NCI-H2171 (cell line): ENCODE results near the gene KRT32.
"Not testable (repeated sequence)": the region's sequence is repeated elsewhere in the genome, so short reads cannot be mapped to it uniquely, and the experiment has no call there.

Experiments used
- DNase-seq: peaks from one replicate; lab custom pipeline; 2025; lab: John Stamatoyannopoulos, UW

KRT32 gene

DNA sequence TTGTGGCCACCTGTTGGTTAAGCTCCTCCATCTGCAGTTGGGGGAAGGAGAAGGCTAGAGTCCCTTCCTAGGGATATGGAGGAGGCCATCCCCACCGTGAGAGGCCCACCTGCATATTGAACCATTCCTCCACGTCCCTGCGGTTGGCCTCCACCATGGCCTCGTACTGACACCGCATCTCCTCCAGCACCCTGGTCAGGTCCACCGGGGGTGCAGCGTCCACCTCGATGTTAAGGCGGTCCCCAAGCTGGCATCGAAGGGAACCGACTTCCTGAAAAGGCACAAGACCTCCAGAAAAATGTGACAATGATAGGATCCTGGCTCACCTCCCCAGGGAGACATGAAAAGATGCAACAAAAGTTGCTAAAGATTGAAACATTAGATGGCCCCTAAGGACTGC lies 3.0 kb downstream of the KRT32 start:
- DNase-seq = no peak

DNA sequence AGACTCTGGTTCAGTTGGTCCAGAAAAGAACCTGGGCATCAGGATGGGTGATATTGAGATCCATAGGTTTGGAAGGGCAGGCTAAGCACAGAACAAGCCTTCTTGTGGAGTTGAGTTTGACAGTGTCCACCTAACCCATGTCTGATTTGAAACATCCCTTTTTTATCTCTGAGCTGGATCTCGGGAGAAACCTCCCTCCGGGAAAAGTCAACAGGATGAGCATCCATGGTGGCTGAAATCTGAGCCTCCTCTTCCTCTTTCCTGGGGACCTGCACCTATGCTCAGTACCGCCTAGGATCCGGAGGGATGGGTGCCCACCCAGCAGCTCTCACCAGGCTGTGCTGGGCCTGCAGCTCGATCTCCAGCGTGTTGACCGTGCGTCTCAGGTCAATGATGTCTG lies 3.4 kb downstream of the KRT32 start:
- DNase-seq = no peak

DNA sequence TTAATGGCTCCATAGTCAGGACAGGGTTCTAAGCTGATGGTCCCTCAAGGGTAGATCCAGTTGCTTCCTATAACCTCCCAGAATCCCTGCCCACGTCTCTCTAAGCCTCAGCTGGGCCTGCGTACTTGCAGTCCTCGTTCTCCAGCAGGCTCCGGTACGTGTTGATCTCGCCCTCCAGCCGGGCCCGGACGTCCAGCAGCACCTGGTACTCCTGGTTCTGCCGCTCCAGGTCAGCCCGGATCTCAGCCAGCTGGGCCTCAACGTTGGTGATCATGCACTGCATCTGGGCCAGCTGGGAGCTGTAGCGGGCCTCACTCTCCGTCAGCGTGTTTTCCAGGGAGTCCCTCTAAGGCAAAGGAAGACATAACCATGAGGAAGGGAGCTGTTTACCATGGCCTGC lies 4.5 kb downstream of the KRT32 start:
- no peak for DNase-seq

DNA sequence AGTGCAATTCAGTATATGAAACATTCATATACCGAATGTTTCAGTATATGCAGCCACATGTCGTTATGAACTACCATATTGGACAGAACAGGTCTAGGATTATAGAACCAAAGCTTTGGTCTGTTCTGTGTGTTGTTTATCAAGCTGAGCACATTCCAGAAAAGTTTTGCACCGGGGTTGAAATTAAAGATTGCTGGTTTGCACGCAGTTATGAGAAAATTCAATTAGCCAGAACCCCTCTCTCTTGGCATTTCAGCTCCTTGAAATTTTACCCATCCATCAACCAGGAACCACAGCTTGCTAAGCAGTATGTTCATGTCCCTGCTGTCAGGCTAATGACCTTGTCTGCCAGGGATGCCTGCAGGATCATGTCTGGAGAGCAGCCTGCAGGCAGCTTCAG lies 9.5 kb downstream of the KRT32 start:
- no peak for DNase-seq

DNA sequence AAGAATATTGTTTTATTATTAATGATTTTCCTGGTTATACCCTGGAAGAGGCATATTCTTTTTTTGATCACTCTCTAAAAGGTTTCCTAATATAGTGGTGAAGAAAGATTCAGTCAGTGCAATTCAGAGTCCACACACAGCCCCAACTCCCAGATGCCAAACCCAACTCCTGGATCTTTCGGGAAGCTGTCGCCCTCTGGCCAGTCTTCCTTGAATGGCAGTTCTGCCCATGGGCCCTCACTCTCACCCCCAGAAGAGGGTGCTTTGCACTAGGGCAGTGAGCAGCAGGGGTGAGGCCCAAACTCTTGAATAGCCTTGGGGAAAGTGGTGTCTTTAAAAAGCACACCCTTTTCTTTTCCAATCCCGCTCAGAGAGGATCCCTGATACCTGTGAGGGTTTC lies 11.0 kb downstream of the KRT32 start:
- DNase-seq = no peak

DNA sequence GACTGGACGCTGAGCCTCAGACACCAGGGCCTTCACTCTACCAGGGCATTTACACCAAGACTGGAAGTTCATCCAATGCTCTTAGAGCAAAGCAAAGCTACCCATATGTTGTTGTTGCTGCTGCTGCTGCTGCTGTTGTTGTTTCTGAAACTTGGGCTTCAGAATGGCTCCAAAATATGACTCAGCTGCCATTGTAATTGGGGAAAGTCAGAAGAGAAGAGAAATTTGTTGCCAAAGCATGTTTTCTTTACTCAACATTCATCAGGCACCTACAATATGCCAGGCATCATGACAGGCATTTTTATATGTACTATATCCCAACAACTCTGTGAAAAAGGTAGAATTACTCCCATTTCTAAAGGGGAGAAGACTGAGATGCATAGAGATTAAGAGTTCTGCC lies 11.9 kb downstream of the KRT32 start:
- no peak for DNase-seq

DNA sequence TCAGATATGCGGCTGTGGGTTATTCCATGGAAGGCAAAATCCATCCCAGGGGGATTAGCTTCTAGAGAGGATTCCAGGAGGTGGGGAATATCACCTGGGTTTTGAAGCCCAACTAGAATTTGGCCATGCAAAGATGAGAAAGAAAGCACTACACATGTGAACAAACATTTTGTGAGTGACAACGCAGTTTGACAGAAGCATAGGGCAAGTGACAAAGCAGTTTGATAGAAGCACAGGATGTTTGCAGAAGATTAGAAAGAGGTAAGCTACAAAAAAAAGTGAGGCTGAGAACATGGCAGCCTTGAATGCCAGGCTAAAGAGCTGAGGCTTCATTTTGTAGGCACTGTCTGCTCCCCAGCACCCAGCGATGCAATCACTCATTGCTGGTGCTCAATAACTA lies 14.1 kb downstream of the KRT32 start:
- DNase-seq = no peak

DNA sequence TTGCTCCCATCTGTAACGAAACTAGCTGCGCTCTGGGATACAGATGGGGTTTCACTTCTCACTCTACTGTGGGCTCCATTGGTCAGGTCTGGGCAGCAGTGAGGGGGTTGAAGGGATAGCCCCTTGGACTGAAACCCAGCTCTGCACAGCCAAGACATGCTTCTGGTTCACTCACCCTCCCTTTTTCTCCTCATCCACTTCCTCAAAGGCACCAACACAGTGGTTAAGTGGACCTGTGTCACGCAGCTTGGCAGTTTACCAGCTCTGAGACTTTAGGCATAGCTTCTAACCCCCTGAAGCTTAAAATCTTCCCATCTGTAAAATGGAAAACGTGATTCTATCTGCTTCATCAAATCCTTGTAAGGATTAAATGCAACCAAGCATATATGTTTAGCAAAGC lies 14.9 kb downstream of the KRT32 start:
- no peak for DNase-seq

DNA sequence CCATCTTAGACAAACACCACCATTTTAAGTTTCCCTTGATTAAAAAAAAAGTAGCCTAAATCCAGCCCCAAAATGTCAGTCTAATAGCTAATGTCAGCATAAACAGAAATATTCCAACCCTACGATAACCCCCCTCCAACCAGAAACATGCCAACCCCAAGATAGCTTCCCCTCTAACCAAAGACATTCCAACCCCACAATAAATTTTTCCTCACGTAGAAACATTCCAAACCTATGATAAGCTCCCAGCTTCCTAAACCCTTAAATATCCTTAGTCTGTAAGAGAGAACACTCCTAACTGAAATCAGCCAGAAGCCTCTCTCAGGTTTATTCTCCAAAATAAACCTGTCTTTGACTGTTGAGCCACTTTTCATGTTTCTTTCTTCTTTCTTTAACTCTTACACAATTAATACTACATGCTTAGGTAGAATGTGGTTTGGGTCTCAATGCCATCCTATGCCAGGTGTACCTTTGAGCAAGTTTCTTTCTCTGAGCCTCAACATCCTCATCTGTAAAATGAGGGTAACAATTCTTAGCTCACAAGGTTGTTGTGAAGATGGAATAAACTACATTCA lies 15.9 kb downstream of the KRT32 start:
- DNase-seq = no peak

DNA sequence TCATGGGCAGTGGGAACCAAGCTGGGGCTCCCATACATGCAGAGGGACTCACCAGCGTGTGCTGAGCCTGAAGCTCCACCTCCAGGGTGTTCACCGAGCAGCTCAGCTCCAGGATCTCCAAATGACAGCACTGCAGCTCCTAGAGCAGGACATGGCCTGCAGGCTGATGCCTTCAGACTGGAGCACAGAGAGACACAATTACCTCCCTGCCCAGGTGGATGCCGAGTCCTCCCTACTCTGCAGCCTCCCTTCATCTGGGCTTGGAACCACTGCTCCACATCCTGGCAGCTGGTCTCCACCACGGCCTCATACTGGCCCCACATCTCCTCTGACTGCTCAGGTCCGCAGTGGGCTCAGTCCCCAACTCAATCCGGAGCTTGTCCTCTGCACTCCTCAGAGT lies 18.2 kb downstream of the KRT32 start:
- no peak for DNase-seq

DNA sequence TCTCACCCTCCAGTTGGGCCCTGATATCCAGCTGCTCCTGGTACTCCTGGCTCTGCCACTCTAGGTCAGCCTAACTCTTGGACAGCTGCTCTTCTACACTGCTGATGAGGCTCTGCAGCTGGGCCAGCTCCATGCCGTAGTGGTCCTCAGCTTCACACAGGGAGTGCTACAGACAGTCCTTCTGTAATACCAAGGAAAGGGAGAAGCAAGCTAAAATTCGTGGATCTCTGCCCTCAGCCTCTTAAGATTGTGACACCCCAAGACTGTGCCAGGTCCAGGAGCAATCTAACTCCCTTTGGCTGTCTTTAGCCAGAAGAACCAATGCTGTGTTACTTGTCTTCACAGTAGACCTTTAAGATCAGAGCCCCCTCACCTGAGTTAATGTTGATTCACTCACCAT lies 18.7 kb downstream of the KRT32 start:
- no peak for DNase-seq

DNA sequence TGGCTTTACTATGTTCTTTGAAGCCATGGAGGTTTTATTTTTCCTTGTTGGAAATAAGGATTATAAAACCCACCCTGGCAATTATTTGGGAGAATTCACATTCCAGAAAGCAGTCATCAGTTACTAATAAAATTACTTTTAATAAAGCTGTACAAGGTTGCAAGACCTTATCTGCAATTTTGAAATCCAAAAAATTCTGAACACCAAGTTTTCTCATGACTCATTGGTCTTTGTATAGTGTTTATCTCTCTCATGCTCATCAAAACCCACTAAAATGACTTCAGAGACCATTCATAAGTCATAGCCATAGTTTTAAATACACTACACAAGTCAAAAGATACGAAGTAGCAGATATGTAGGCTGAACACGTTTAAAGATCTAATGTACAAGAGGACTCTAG lies 20.4 kb downstream of the KRT32 start:
- no peak for DNase-seq

DNA sequence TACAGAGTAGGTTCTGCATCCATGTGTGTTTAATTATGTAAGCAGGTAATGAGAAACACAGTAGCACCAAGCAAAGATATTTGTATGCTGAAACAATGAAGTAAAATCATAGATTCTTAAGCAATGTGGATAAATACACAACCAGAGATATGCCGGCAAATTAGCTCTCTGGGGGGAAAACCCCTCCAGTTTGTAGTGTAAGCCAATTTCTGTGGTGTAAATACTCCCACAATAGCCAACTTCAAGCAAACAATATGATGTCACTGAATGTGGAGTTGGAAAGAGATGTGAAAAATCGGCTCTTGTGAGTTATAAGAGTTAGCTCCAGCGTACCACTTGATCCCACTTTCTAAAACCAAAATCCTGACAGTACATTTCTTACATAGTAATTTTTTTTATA lies 22.5 kb downstream of the KRT32 start:
- DNase-seq = no peak

DNA sequence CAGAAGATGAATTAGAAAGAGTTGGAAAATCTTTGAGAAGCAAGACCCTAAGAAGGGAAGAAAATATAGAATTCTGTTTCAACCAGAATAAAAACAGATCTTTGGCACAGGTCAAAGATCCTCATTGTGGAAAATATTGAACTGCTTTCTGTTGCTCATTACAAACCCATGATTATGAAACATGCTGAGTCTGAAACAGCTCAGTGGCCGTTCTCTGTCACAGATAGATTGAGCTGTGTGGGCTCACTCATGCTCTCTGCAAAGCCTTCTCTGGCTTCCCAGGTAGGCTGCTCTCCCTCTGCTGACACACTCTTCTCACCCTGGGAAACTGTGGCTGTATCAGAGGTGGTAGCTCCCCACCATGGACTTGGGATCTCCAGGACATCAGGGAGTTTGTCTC lies 23.0 kb downstream of the KRT32 start:
- DNase-seq = no peak

DNA sequence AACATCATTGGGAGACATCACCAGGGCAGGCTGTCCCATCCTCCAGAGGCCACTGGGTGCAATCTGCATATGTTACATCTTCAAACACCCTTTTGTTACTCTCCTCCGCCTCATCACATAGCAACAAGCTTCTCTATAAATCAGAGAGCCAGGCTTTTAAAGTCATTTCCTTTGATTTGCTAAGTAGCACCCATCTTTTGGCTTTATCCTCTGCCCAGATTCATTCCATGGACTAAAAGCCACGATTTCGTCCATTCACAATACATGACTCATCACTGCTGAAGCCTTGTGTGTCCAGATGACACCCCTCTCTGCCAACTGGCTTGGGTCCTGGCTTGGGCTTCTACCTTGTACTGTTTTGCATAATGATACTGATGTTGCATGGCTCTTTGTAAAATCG lies 24.4 kb downstream of the KRT32 start:
- no peak for DNase-seq

DNA sequence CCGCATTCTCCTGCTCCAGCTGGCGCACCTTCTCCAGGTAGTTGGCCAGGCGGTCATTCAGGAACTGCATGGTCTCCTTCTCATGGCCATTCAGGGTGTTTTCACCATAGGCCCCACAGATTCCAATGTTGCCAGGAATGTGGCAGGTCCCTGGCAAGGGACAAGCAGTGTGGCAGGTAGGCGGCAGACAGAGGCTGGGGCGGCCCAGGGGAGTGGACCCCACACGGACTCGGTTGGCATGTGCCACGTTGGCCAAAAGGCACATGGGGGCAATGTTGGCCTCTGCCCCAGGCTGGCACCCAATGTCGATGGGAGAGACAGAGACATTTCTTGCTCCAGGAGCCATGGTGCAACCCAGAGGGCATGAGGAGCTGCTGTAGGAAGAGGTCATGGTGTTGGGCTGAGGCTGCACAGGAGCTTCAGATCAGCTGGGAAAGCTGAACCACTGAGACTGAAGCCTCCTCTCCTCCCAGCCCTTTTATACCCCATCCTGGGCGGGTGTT lies 26.6 kb downstream of the KRT32 start, which contains the start of gene KRT38:
TSS of gene KRT38 (minus strand) at position 453 of the 503 bp plus-strand sequence. CDS start at position 391, 62 bp downstream.
- DNase-seq = no peak

DNA sequence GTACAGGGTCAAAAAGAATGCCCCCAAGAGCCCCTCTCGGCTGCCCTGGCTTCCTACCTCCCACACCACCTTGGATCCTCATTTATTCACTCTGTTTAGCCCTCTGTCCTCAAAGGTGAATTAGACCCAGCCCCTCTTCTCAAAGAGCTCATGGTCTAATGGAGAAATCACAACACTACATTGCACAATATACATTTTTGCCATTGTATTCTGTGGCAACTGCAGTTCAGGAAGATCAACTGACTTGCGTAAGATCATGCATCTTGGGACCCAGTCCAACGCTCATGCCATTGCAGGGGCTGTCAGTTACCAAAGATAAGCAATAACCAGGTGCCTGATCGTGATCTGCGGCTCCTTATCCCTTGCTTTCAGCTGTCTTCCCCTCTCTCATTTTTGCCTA lies 27.8 kb downstream of the KRT32 start:
- DNase-seq = no peak

DNA sequence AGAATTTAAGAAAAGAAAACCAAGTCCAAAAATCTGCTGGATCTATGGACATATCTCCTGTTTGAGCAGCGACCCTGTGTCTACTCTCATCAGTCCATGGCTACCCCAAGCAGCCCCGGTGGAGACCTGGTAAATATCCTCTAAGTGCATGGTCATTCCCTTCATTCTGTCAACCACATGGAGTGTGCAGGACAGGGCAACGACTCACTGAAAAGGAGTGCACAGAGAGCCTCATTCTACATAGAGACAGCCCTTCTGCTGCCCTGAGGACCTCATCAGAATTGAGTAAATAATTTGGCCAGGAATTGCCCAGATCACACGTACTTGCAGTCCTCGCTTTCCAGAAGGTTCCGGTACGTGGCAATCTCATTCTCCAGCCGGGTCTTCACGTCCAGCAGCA lies 29.4 kb downstream of the KRT32 start:
- DNase-seq = no peak

DNA sequence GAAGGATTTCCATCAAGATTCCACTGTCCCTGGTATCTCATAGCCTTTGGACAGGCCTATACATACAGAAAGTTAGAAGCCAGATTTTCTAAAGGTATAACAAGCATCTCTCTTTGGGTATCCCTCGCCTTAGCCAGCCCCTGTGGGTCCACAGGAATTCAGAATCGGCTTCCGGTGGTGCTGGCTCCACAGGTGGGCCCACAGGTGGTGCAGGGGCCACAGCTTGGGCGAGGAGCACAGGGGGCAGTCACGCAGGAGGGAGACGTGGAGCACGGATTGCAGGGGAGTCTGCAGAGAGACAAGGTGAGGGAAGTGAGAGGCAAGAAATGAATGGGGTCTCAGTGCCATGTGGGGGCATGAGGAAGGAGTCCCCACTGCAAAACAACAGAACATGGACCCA lies 29.9 kb downstream of the KRT32 start:
- no peak for DNase-seq

DNA sequence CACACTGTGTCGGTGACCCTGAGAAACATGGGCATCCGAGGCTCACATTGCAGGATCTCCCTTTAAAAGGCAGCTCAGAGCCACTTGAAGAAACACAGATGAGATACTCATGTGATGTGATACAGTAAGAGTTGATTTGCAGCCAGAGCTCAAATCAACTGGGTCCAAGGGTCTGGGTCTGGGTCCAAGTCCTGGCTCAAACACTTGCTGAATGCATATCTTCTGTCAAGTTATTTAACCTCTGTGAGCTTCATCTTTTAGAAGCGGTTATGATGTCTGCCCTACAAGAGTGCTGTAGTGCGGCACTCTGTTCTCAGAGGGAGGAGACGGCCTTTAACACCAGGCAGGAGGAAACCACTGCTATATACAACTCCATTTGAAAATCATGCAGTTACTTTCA lies 32.8 kb downstream of the KRT32 start:
- no peak for DNase-seq

DNA sequence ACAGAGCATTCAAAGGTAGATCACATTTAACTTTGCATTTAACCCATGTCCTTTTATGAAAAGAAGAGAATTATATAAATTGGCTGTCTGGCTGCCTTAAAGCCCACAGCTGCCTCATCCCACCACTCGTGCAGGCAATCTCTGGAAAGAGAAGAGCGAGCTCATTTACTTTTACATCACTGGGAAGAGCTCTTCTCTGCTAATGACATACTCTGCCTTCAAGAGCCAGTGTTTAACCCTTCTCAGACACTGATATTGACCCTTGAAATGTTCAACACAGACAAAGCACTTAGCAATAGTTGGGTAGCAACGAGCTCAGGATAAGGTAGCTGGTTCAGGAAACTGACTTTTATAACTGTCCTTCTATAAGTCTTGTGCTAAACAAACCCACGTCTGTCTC lies 33.2 kb downstream of the KRT32 start:
- DNase-seq = no peak

DNA sequence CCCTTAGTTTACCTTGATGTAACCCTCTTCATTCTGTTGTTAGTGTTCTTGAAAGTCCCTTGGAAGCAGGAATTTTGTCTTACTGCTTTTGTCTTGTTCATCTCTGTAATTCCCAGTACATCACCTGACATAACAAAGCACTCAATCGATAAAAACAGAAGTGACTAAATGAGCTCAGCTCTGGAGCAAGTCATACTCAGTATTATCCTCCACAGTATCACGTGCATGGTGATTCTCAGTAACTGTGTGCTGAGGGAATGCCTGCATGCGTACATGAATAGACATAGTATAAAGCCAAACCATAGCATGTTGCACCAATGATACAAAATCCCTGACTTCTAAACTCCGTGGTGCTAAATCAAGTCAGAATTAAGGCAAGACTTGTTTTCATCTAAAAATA lies 33.6 kb downstream of the KRT32 start:
- DNase-seq = no peak

DNA sequence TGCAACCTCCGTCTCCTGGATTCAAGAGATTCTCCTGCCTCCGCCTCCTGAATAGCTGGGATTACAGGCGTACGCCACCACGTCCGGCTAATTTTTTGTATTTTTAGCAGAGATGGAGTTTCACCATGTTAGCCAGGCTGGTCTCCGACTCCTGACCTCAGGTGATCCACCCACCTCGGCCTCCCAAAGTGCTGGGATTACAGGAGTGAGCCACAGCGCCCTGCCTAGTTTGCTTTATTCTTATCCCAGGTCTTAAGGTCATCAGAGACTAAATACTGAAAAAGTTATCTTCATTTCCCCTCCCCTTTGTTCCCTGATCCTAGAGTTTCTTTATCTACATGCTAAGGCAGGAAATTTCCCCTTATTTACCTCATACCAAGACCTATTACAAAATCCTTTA lies 36.8 kb downstream of the KRT32 start:
- not testable (repeated sequence) for DNase-seq

DNA sequence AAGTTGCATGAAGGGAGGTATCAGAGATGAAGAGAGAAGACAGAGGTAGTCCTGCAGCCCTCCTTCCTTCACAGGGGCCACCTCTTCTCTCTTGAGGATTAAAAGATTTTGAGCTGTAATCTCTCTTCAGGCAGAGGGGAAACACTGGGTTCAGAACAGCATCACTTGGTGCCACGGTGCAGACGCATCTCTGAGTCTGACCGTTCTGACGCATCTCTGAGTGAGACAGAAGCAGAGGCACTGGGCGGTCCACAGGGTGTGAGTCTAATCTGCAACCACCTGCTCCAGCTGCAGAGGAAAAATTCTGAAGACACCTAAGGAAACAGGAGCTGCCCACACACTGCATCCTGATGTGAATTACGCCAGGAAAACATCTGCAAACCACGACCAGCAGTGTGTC lies 37.5 kb downstream of the KRT32 start:
- no peak for DNase-seq
